ENCODE data around the gene CTLA4.
A peak's percentile ranks its signal among the peaks of the same experiment; 100 is the strongest.

GRCh38 chr2:203858176-203858575 is 9.4 kb upstream of the CTLA4 start:
- TF ChIP-seq EZH2 (IDR thresholded peaks at IDR 0.05; ENCODE audit: low read length, unreplicated experiment) (no peak), CTCF (conservative IDR thresholded peaks at IDR 0.05; ENCODE audit: low read depth, low read length) (peak; percentile 31; the same call in 1 of the 2 replicates)
